GM23338 (cell line): ENCODE results near the gene SH3BP4.

ENCODE experiments used
- EZH2 ChIP-seq: fragments of 200-600 bp; sonication (generic); IDR thresholded peaks from one replicate; pipeline ENCODE4 v1.8.0; 2017; ENCODE audit warnings: antibody characterized with exemption, mild to moderate bottlenecking, low read depth; ENCODE audit not compliant: unreplicated experiment
- NANOG ChIP-seq: IDR thresholded peaks from 2 replicates; pipeline ENCODE4 v1.6.1; 2016; ENCODE audit warnings: antibody characterized with exemption, borderline replicate concordance
- POLR2AphosphoS5 ChIP-seq: IDR thresholded peaks from 2 replicates; pipeline ENCODE4 v1.6.1; 2016; ENCODE audit warnings: antibody characterized with exemption, low read depth
- STAT1 ChIP-seq: IDR thresholded peaks from one replicate; pipeline ENCODE4 v1.6.1; 2016; ENCODE audit warnings: antibody characterized with exemption; ENCODE audit not compliant: unreplicated experiment
- TF ChIP-seq, protein P1 (sequence below), 2 experiments: fragments of 200-600 bp in 1 of 2; sonication (generic) in 1 of 2; conservative IDR thresholded peaks; 2 replicates each; pipeline versions ENCODE4 v1.5.1 to v1.6.1; 2016 to 2017; ENCODE audit warnings: antibody characterized with exemption in 2 of 2, low read depth in 2 of 2, mild to moderate bottlenecking in 2 of 2, moderate library complexity in 1 of 2

GRCh38 chr2:235086481-235087184, 134.8 kb downstream of the SH3BP4 start:
- TF ChIP-seq, protein P1, sequence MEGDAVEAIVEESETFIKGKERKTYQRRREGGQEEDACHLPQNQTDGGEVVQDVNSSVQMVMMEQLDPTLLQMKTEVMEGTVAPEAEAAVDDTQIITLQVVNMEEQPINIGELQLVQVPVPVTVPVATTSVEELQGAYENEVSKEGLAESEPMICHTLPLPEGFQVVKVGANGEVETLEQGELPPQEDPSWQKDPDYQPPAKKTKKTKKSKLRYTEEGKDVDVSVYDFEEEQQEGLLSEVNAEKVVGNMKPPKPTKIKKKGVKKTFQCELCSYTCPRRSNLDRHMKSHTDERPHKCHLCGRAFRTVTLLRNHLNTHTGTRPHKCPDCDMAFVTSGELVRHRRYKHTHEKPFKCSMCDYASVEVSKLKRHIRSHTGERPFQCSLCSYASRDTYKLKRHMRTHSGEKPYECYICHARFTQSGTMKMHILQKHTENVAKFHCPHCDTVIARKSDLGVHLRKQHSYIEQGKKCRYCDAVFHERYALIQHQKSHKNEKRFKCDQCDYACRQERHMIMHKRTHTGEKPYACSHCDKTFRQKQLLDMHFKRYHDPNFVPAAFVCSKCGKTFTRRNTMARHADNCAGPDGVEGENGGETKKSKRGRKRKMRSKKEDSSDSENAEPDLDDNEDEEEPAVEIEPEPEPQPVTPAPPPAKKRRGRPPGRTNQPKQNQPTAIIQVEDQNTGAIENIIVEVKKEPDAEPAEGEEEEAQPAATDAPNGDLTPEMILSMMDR (conservative IDR thresholded peaks at IDR 0.05; ENCODE audit: low read depth in 2 of 2) = no peak
- TF ChIP-seq POLR2AphosphoS5 (no peak), EZH2 (no peak), NANOG (no peak), STAT1 (no peak)
